Measurements from ENCODE around the gene CORO2B. TPM values are rescaled to one million over a fixed set of nuclear protein-coding genes. Genes with fewer than 3 reads are reported as not detected.
"Not testable (repeated sequence)": the region's sequence is repeated elsewhere in the genome, so short reads cannot be mapped to it uniquely, and the experiment has no call there.

Gene CORO2B
- total RNA-seq, 2 donors from 2014 or later, result 1.0 to 4.0 TPM

DNA sequence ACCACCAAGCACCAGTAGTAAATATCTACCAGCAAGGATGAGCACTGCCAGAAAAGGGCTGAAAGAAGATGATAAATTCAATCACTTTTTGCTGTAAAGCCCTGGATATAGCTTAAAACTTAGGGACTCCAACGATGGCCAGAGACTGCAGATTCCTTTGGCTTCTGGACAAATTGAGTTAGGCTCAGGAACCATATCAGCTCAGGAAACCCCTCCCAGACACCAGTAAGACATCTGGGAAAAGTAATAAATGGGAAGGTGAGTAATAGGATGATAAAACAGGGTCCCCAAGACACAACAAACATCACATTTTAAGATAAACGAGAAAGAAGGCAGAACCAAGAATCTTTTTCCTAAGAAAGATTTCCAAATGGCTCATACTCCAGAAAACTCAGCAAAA lies 176.9 kb downstream of the CORO2B start:
- no peak for TF ChIP-seq POLR2A (IDR thresholded peaks at IDR 0.05)
- TF ChIP-seq, protein P1, sequence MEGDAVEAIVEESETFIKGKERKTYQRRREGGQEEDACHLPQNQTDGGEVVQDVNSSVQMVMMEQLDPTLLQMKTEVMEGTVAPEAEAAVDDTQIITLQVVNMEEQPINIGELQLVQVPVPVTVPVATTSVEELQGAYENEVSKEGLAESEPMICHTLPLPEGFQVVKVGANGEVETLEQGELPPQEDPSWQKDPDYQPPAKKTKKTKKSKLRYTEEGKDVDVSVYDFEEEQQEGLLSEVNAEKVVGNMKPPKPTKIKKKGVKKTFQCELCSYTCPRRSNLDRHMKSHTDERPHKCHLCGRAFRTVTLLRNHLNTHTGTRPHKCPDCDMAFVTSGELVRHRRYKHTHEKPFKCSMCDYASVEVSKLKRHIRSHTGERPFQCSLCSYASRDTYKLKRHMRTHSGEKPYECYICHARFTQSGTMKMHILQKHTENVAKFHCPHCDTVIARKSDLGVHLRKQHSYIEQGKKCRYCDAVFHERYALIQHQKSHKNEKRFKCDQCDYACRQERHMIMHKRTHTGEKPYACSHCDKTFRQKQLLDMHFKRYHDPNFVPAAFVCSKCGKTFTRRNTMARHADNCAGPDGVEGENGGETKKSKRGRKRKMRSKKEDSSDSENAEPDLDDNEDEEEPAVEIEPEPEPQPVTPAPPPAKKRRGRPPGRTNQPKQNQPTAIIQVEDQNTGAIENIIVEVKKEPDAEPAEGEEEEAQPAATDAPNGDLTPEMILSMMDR (IDR thresholded peaks at IDR 0.05), result no peak
- whole genome bisulfite sequencing, 2 donors, result 34 to 54% methylated on average over 2 of the region's 2 CpGs
- ATAC-seq (no peak), DNase-seq (no peak)
- H3K4me1 ChIP-seq, result no peaks in the 10 kb centered on the region
- no peaks in the 10 kb centered on the region for H3K27me3 ChIP-seq
- H3K36me3 ChIP-seq (replicated peaks in 1 of 2; ENCODE audit: insufficient read depth in 1 of 2, low read depth in 2 of 2), result no peaks in the 10 kb centered on the region
- intact Hi-C loops (cut with DNase I), result no loop called here
- no peaks in the 10 kb centered on the region for H3K9me3 ChIP-seq
- H3K27ac ChIP-seq, result no peak overlapping the region
- no peak overlapping the region for H3K4me3 ChIP-seq

DNA sequence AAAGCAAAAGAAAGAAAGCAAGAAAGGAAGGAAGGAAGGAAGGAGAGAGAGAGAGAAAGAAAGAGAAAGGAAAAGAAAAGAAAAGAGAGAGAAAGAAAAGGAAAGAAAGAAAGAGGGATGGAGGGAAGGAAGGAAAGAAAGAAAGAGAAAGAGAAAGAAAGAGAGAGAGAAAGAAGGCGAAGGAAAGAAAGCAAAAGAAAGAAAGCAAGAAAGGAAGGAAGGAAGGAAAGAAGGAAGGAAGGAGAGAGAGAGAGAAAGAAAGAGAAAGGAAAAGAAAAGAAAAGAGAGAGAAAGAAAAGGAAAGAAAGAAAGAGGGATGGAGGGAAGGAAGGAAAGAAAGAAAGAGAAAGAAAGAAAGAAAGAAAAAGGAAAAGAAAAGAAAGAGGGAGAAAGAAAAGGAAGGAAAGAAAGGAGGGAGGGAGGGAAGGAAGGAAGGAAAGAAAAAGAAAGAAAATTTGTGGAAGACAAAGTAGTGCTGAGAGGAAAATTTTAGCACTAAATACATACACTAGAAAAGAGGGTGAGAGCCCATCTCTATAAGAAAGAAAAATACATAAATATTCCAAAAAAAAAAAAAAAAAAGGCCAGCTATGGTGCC lies 181.3 kb downstream of the CORO2B start:
- H3K27ac ChIP-seq; ATAC-seq; H3K27me3 ChIP-seq; H3K4me1 ChIP-seq; H3K4me3 ChIP-seq; DNase-seq; intact Hi-C loops (cut with DNase I); H3K36me3 ChIP-seq (replicated peaks in 1 of 2; ENCODE audit: insufficient read depth in 1 of 2, low read depth in 2 of 2); H3K9me3 ChIP-seq: not testable (repeated sequence)
- 92 to 100% methylated on average over 1 of the region's 1 CpG for whole genome bisulfite sequencing, 2 donors

GRCh38 chr15:68763063-68763462 lies 184.3 kb downstream of the CORO2B start:
- no peaks in the 10 kb centered on the region for H3K27me3 ChIP-seq
- no peaks in the 10 kb centered on the region for H3K9me3 ChIP-seq
- H3K4me3 ChIP-seq, result no peak overlapping the region
- ATAC-seq (no peak), DNase-seq (no peak)
- H3K27ac ChIP-seq, result no peak overlapping the region
- TF ChIP-seq POLR2A (IDR thresholded peaks at IDR 0.05), result no peak
- TF ChIP-seq, protein P1 (IDR thresholded peaks at IDR 0.05), result no peak
- no peaks in the 10 kb centered on the region for H3K4me1 ChIP-seq
- intact Hi-C loops (cut with DNase I), result no loop called here
- no peaks in the 10 kb centered on the region for H3K36me3 ChIP-seq (replicated peaks in 1 of 2; ENCODE audit: insufficient read depth in 1 of 2, low read depth in 2 of 2)
- WGBS, 2 donors, result 81% methylated on average over 4 of the region's 4 CpGs

- no peak for DNase-seq
- H3K4me1 ChIP-seq, result no peaks in the 10 kb centered on the region
- H3K36me3 ChIP-seq (replicated peaks in 1 of 2; ENCODE audit: insufficient read depth in 1 of 2, low read depth in 2 of 2), result no peaks in the 10 kb centered on the region
- H3K4me3 ChIP-seq, result no peak overlapping the region
- no peaks in the 10 kb centered on the region for H3K27me3 ChIP-seq
- intact Hi-C loops (cut with DNase I), result no loop called here
- H3K9me3 ChIP-seq, result no peaks in the 10 kb centered on the region
- TF ChIP-seq, protein P1 (IDR thresholded peaks at IDR 0.05), result no peak
- no peak for TF ChIP-seq POLR2A (IDR thresholded peaks at IDR 0.05)
- no peak for ATAC-seq
- H3K27ac ChIP-seq, result no peak overlapping the region
- WGBS, 2 donors, result 43 to 55% methylated on average over 1 of the region's 1 CpG
Measured at GRCh38 chr15:68764090-68764489, 185.3 kb downstream of the CORO2B start.

GRCh38 chr15:68765602-68766368 lies 187.0 kb downstream of the CORO2B start:
- H3K36me3 ChIP-seq (replicated peaks in 1 of 2; ENCODE audit: insufficient read depth in 1 of 2, low read depth in 2 of 2), result no peaks in the 10 kb centered on the region
- no peak for DNase-seq
- TF ChIP-seq, protein P1 (IDR thresholded peaks at IDR 0.05), result no peak
- TF ChIP-seq POLR2A (IDR thresholded peaks at IDR 0.05), result no peak
- H3K27me3 ChIP-seq, result no peaks in the 10 kb centered on the region
- no peak overlapping the region for H3K27ac ChIP-seq
- ATAC-seq, result no peak
- no peak overlapping the region for H3K4me3 ChIP-seq
- no peaks in the 10 kb centered on the region for H3K4me1 ChIP-seq
- no peaks in the 10 kb centered on the region for H3K9me3 ChIP-seq
- WGBS, 2 donors, result 67 to 69% methylated on average over 11 of the region's 11 CpGs
- intact Hi-C loops (cut with DNase I), result no loop called here
